ENCODE measurements around the gene CD247.

CD247 gene

DNA sequence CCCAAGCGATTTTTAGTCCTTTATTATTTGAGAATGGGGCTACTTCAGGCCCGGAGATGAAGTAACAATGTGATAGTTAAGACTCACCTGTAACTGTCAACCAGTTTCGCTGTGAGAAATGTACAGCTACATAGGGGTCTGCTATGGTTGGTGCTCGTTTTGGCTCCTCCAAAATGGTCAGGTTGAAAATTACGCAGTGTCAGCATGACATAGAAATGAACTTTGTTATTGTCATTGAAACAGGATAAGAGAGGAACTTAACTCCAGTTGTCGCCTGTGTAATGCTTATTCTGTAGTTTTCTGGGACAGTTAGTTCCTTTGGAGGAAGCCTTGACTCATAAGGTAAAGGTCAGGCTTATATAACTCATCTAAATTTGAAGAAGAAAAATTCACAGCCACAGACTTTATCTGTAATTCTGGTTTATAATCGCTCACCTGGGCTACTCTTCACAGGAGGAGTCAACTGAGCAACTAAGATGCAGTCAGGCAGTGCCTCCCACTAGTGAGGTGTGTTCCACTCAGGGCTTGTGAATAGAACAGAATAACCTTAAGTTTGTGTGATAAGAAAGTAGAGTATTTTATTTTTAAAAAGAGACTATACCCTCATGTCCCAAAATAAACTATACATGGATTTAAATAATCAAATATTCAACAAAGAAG lies 130.9 kb downstream of the CD247 start:
- no peaks in the 10 kb centered on the region for H3K79me1 ChIP-seq (replicated peaks; ENCODE audit: low read length, poor library complexity, severe bottlenecking)
- no peak overlapping the region for H2AFZ ChIP-seq (ENCODE audit: low read depth, low read length)
- no peaks in the 10 kb centered on the region for H3K27me3 ChIP-seq (ENCODE audit: control insufficient read depth in 1 of 2, insufficient read depth in 1 of 2, low read length in 2 of 2)
- no peak overlapping the region for H3K9ac ChIP-seq (ENCODE audit: low read length)
- DNase-seq = no peak
- 96% methylated on average over 7 of the region's 7 CpGs for WGBS
- H3K36me3 ChIP-seq (ENCODE audit: control insufficient read depth in 1 of 2, insufficient read depth in 2 of 2, low read depth in 1 of 2, low read length in 2 of 2) = peaks cover 7 to 48% of the 10 kb centered on the region in 2 experiments
- H3K27ac ChIP-seq (ENCODE audit: low read length, poor library complexity, severe bottlenecking) = no peak overlapping the region
- H2BK120ac ChIP-seq (ENCODE audit: low read depth, low read length) = no peak overlapping the region
- no peak overlapping the region for H3K14ac ChIP-seq (ENCODE audit: low read length in 2 of 2)
- no peak overlapping the region for H2BK15ac ChIP-seq (ENCODE audit: low read depth, poor library complexity, severe bottlenecking)
- H3K23ac ChIP-seq (ENCODE audit: low read length in 2 of 2) = no peak overlapping the region
- no peak overlapping the region for H3K4me3 ChIP-seq (ENCODE audit: insufficient read depth in 1 of 2, low read depth in 1 of 2, low read length in 2 of 2)
- no peaks in the 10 kb centered on the region for H3K9me3 ChIP-seq (ENCODE audit: control insufficient read depth, low read length)
- no peak overlapping the region for H2AK5ac ChIP-seq (ENCODE audit: low read length, severe bottlenecking)
- no peaks in the 10 kb centered on the region for H3K4me1 ChIP-seq (ENCODE audit: control insufficient read depth, insufficient read depth, low read depth, low read length)
- no peak overlapping the region for H3K4ac ChIP-seq (ENCODE audit: low read depth in 1 of 2, low read length in 2 of 2)
- H2BK12ac ChIP-seq (ENCODE audit: low read length in 2 of 2) = no peak overlapping the region
- no peak overlapping the region for H4K91ac ChIP-seq (ENCODE audit: low read length)
- no peak overlapping the region for H4K8ac ChIP-seq (ENCODE audit: low read length)
- H3K18ac ChIP-seq (ENCODE audit: low read depth in 1 of 2, low read length in 2 of 2) = no peak overlapping the region
- H3K4me2 ChIP-seq (ENCODE audit: low read length, poor library complexity, severe bottlenecking) = no peak overlapping the region
- no peak overlapping the region for H2BK5ac ChIP-seq (ENCODE audit: low read depth, low read length, poor library complexity, severe bottlenecking)
